WERI-Rb-1 (cell line): ENCODE results near the gene IGSF11.
"Not testable (repeated sequence)": the region's sequence is repeated elsewhere in the genome, so short reads cannot be mapped to it uniquely, and the experiment has no call there.

ENCODE experiments used
- DNase-seq: peaks from one replicate; pipeline ENCODE4 v3.0.0-alpha.2; 2020
- H3K27ac ChIP-seq: fragments of 250-450 bp; sonication (Bioruptor Pico); 2 replicates; pipeline ENCODE4 v1.5.1; 2020; ENCODE audit warnings: mild to moderate bottlenecking, moderate library complexity
- H3K27me3 ChIP-seq: fragments of 250-450 bp; sonication (Bioruptor Pico); 2 replicates; pipeline ENCODE4 v1.5.1; 2021; ENCODE audit warnings: mild to moderate bottlenecking, low read depth, moderate library complexity; ENCODE audit not compliant: insufficient read depth, severe bottlenecking
- H3K36me3 ChIP-seq: fragments of 250-450 bp; sonication (Bioruptor Pico); 2 replicates; pipeline ENCODE4 v1.5.1; 2020; ENCODE audit warnings: mild to moderate bottlenecking, moderate library complexity
- H3K4me3 ChIP-seq: 2 replicates; pipeline ENCODE4 v1.5.1; 2011; ENCODE audit warnings: low read depth, mild to moderate bottlenecking, control low read depth, low read length
- H3K9me3 ChIP-seq: fragments of 250-450 bp; sonication (Bioruptor Pico); 2 replicates; pipeline ENCODE4 v1.5.1; 2021; ENCODE audit warnings: mild to moderate bottlenecking, moderate library complexity; ENCODE audit not compliant: severe bottlenecking
- TF ChIP-seq, protein P1 (sequence below): IDR thresholded peaks from 2 replicates; pipeline ENCODE4 v1.5.1; 2011; ENCODE audit warnings: low read depth, mild to moderate bottlenecking, control low read depth, inconsistent platforms, low read length

The IGSF11 gene

DNA sequence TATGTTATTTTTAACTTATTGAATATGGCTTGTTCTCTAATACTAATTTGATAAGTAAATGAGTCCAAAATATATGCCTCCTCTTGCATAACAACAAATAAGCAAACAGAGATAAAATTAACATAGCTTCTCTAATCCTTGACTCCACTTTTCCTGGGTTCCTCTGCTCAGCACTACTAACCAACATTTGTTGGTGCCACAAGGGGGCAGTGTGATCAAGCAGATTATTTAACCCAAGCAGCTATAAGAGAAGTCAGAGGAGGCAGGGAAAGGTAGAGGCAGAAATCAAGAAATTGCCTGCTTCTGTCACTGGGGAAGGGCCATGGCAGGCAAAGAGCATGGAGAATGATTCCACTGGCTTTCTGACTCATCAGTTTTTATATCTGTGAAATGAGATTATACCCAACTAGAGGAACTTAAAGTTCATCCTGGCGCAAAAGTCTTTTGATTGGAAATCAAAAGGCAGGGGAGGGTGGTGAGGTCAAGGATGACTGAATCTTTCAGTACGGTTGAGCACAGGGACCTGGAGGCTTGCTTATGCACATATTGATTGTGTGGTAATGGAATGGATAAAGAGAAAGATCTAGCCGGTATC lies 152.2 kb downstream of the IGSF11 start:
- TF ChIP-seq, protein P1, sequence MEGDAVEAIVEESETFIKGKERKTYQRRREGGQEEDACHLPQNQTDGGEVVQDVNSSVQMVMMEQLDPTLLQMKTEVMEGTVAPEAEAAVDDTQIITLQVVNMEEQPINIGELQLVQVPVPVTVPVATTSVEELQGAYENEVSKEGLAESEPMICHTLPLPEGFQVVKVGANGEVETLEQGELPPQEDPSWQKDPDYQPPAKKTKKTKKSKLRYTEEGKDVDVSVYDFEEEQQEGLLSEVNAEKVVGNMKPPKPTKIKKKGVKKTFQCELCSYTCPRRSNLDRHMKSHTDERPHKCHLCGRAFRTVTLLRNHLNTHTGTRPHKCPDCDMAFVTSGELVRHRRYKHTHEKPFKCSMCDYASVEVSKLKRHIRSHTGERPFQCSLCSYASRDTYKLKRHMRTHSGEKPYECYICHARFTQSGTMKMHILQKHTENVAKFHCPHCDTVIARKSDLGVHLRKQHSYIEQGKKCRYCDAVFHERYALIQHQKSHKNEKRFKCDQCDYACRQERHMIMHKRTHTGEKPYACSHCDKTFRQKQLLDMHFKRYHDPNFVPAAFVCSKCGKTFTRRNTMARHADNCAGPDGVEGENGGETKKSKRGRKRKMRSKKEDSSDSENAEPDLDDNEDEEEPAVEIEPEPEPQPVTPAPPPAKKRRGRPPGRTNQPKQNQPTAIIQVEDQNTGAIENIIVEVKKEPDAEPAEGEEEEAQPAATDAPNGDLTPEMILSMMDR, result peak; percentile 47
- Histone ChIP-seq H3K27me3 (no peaks in the 10 kb centered on the region), H3K27ac (no peak overlapping the region), H3K9me3 (no peaks in the 10 kb centered on the region), H3K4me3 (no peak overlapping the region), H3K36me3 (no peaks in the 10 kb centered on the region)
- DNase-seq, result peak; percentile 71

DNA sequence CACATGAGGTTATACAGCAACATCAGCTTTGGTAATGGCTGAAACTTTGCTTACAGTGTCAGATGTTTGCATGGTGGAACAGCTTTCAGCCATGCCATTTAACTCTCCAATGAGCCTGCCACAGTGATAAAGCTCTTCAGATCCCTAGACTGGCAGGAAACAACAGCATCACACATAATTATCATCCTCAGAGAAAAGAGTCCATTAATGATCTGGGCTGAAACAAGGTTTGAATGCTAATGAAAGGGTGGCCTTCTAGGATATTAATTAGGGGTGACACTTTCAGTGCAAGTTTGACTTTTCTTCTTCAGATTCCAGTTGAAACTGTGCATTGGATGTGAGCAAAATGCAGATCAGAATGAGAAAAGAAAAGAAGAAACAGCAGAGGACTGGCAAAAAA lies 166.6 kb downstream of the IGSF11 start:
- no peak for DNase-seq
- H3K36me3 ChIP-seq, result no peaks in the 10 kb centered on the region
- H3K27me3 ChIP-seq, result no peaks in the 10 kb centered on the region
- TF ChIP-seq, protein P1, result no peak
- H3K27ac ChIP-seq, result no peak overlapping the region
- no peak overlapping the region for H3K4me3 ChIP-seq
- H3K9me3 ChIP-seq, result peaks cover 12% of the 10 kb centered on the region

DNA sequence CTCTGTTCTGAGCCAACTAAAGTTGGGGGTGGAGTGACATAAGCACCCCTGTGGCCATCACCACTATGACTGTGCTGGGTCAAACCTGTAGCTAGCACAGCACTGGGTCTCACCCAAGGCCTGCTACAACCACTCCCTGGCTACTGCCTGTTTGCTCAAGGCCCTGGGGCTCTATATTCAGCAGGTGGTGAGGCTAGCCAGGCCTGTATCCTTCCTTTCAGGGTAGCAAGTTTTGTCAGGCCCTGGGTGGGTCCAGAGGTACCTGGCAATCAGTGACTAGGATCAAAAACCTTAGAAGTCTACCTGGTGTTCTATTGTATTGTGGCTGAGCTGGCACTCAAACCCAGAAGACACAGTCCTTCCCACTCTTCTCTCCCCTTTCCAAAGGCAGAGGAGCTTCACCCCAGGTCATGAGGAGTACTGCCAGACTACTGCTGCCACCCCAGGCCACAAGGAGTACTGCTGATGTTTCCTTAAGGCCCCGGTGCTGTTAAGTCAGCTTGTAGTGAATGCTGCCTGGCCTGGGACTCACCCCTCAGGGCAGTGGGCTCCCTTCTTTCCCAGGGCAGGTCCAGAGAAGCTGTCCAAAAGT lies 170.8 kb downstream of the IGSF11 start:
- peaks cover 11% of the 10 kb centered on the region for H3K27me3 ChIP-seq
- peak; percentile 27 for DNase-seq
- H3K27ac ChIP-seq, result no peak overlapping the region
- H3K9me3 ChIP-seq, result no peaks in the 10 kb centered on the region
- H3K36me3 ChIP-seq, result no peaks in the 10 kb centered on the region
- H3K4me3 ChIP-seq, result no peak overlapping the region
- TF ChIP-seq, protein P1, result peak; percentile 65

DNA sequence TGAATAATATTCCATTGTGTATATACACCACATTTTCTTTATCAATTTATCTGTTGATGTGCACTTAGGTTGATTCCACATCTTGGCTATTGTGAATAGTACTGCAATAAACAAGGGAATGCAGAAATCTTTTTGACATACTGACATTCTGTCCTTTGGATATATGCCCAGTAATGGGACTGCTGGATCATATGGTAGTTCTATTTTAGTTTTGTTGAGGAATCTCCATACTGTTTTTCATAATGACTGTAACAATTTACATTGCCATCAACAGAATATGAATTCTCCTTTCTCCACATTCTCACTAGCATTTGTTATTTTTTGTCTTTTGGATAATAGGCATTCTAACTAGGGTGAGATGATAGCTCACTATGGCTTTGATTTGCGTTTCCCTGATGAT lies 174.7 kb downstream of the IGSF11 start:
- H3K4me3 ChIP-seq, result no peak overlapping the region
- H3K36me3 ChIP-seq, result no peaks in the 10 kb centered on the region
- H3K9me3 ChIP-seq, result no peaks in the 10 kb centered on the region
- H3K27me3 ChIP-seq, result peaks cover 18% of the 10 kb centered on the region
- TF ChIP-seq, protein P1, result no peak
- no peak overlapping the region for H3K27ac ChIP-seq
- no peak for DNase-seq

DNA sequence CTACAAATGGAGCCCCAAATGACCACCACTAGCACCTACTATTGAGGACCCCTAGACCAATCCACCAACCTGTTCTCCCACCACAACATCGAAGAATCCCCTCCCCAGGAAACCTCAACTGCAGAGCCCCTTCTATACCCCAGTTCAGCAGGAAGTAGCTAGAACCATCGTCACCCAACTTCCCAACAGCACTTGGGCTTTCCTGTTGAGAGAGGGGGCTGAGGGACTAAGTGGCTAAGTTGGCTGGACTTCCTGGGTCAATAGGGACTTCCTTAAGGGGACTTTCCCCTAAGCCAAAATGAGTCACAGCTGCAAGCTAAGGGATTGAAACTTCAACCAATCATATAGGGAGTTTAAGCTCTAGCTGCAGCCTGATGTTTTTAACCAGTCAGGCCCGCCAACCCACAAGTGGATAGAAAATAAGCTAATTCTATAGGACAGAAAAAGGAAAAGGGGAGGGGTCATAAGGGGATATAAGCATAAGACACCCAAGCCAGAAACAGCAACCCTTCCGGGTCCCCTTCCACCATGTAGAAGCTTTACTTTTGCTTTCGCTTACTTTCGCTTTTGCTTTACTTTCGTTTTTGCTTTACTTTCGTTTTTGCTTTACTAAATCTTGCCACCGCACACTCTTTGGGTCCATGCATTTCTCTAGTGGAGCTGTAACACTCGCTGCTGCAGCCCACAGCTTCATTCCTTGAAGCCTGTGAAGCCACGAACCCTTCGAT lies 183.0 kb downstream of the IGSF11 start:
- not testable (repeated sequence) for H3K27ac ChIP-seq, H3K36me3 ChIP-seq, H3K9me3 ChIP-seq, DNase-seq, H3K4me3 ChIP-seq
- H3K27me3 ChIP-seq, result peaks cover 53% of the 10 kb centered on the region

DNA sequence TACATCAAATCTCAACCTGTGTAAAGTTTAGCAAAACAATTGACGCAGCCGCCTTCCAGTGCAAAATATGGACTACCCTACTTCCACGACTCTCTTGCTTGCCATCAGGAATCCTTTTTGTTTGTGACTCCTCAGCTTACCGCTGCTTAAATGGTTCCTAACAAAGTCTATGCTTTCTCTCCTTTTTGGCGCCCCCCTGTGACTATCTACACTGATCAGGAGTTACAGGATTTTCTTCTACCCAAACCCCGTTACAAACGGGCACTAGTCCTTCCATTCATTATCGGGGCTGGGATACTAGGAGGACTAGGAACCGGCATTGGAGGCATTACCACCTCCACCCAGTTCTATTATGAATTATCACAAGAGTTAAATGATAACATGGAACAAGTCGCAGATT lies 184.0 kb downstream of the IGSF11 start:
- Histone ChIP-seq H3K27ac (no peak overlapping the region), H3K9me3 (peaks cover 2% of the 10 kb centered on the region), H3K4me3 (no peak overlapping the region), H3K36me3 (no peaks in the 10 kb centered on the region), H3K27me3 (peaks cover 52% of the 10 kb centered on the region)
- TF ChIP-seq, protein P1, result no peak
- no peak for DNase-seq
